ENCODE data around the gene DCP1A.

- TF ChIP-seq, protein P1, sequence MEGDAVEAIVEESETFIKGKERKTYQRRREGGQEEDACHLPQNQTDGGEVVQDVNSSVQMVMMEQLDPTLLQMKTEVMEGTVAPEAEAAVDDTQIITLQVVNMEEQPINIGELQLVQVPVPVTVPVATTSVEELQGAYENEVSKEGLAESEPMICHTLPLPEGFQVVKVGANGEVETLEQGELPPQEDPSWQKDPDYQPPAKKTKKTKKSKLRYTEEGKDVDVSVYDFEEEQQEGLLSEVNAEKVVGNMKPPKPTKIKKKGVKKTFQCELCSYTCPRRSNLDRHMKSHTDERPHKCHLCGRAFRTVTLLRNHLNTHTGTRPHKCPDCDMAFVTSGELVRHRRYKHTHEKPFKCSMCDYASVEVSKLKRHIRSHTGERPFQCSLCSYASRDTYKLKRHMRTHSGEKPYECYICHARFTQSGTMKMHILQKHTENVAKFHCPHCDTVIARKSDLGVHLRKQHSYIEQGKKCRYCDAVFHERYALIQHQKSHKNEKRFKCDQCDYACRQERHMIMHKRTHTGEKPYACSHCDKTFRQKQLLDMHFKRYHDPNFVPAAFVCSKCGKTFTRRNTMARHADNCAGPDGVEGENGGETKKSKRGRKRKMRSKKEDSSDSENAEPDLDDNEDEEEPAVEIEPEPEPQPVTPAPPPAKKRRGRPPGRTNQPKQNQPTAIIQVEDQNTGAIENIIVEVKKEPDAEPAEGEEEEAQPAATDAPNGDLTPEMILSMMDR (conservative IDR thresholded peaks at IDR 0.05): no peak
- no peak for TF ChIP-seq EZH2 (IDR thresholded peaks at IDR 0.05; ENCODE audit: low read depth)
Observed at GRCh38 chr3:53243165-53243564, 104.2 kb downstream of the DCP1A start.

Data from PC-9 (cell line).